Activated B cell treated with CpG ODN at 0.5 μM for 24 hours (primary cell): ENCODE results near the gene PFDN4. TPM values are rescaled to one million over a fixed set of nuclear protein-coding genes. Genes with fewer than 3 reads are reported as not detected.

Source experiments
- ATAC-seq: fragments of 200-7000 bp; cut with Tn5 transposase; one replicate; pipeline ENCODE4 v1.10.0; 2021; ENCODE audit warnings: low read depth, mild to moderate bottlenecking, moderate library complexity
- CTCF ChIA-PET: fragments of 350-600 bp; sonication (Branson Sonifier 250); formaldehyde crosslinking; loops from one replicate; lab custom pipeline; 2021; ENCODE audit warnings: antibody characterized with exemption; lab: Charles Lee
- POLR2A ChIA-PET: fragments of 350-600 bp; sonication (Branson Sonifier 250); formaldehyde crosslinking; loops from one replicate; lab custom pipeline; 2021; ENCODE audit warnings: antibody characterized with exemption; lab: Charles Lee
- DNase-seq: peaks from one replicate; pipeline ENCODE4 v3.0.0; 2022
- H3K27ac Mint-ChIP-seq: one replicate; pipeline ENCODE4 v1.8.0; 2020; ENCODE audit warnings: mixed read lengths
- H3K27me3 Mint-ChIP-seq: one replicate; pipeline ENCODE4 v1.8.0; 2021; ENCODE audit warnings: mixed read lengths
- H3K36me3 Mint-ChIP-seq: one replicate; pipeline ENCODE4 v1.8.0; 2021; ENCODE audit warnings: low read depth, mixed read lengths
- H3K4me1 Mint-ChIP-seq: one replicate; pipeline ENCODE4 v1.8.0; 2021; ENCODE audit warnings: mixed read lengths
- H3K4me3 Mint-ChIP-seq: one replicate; pipeline ENCODE4 v1.8.0; 2020; ENCODE audit warnings: mild to moderate bottlenecking, mixed read lengths
- H3K9me3 Mint-ChIP-seq: one replicate; pipeline ENCODE4 v1.8.0; 2020; ENCODE audit warnings: mixed read lengths
- intact Hi-C: fragments of 100-400 bp; cut with micrococcal nuclease; formaldehyde crosslinking; loops from one replicate; pipeline ENCODE4 v1.15.1; 2024
- total RNA-seq: library from RNA; stranded (reverse); gene quantifications from 2 replicates; pipeline ENCODE4 v1.2.3, GENCODE V29; 2022
- TF ChIP-seq, protein P1 (sequence below): fragments of 200-600 bp; IDR thresholded peaks from one replicate; pipeline ENCODE4 v1.8.0; 2022; ENCODE audit warnings: antibody characterized with exemption, mild to moderate bottlenecking

Gene PFDN4
- total RNA-seq, 1 donor from 2014 or later: 16.5 TPM

DNA sequence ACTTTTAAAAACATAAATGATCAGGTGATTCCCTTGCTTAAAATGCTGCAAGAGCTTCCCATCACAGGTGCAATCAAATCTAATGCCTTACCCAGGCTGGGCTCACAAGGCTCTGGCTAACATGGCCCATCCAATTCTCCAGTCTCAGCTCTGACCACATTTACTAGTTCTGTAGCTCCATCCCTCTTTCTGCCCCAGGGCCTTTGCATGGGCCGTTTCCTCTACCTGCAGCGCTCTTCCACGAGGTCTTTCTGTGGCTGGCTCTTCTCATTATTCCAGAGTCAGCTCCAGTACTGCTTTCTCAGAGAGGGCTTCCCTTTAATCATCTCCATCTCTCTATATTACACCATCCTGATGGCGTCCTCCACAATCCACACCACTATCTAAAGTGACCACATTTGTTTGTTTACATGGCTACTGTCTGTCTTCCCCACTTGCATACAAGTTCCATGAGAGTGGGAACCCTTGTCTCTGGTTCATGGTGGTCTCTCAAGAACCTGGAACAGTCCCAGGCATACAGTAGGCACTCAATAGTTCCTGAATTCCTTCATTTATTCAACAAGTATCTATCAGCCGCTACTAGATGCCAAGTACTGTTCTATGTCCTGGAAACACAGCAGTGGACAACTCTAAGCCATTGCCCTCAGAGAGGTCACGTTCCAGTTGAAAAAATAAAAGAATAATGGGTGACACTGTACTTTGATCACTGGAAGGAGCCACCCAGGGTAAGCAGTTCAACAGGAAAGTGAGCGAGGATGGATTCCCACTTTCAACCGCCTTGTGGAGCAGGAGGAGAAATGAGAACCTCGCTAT is 46.7 kb upstream of the PFDN4 start:
- TF ChIP-seq, protein P1, sequence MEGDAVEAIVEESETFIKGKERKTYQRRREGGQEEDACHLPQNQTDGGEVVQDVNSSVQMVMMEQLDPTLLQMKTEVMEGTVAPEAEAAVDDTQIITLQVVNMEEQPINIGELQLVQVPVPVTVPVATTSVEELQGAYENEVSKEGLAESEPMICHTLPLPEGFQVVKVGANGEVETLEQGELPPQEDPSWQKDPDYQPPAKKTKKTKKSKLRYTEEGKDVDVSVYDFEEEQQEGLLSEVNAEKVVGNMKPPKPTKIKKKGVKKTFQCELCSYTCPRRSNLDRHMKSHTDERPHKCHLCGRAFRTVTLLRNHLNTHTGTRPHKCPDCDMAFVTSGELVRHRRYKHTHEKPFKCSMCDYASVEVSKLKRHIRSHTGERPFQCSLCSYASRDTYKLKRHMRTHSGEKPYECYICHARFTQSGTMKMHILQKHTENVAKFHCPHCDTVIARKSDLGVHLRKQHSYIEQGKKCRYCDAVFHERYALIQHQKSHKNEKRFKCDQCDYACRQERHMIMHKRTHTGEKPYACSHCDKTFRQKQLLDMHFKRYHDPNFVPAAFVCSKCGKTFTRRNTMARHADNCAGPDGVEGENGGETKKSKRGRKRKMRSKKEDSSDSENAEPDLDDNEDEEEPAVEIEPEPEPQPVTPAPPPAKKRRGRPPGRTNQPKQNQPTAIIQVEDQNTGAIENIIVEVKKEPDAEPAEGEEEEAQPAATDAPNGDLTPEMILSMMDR: no peak
- DNase-seq: no peak
- Mint-ChIP-seq H3K27me3 (peaks cover 7% of the 10 kb centered on the region), H3K9me3 (no peaks in the 10 kb centered on the region), H3K27ac (no peak overlapping the region), H3K36me3 (no peaks in the 10 kb centered on the region), H3K4me1 (no peaks in the 10 kb centered on the region), H3K4me3 (no peak overlapping the region)
- ChIA-PET POLR2A (no interaction called here), CTCF (no interaction called here)
- intact Hi-C loops: no loop called here
- ATAC-seq: no peak

GRCh38 chr20:54161821-54162149 is 46.1 kb upstream of the PFDN4 start:
- ChIA-PET CTCF (no interaction called here), POLR2A (no interaction called here)
- Mint-ChIP-seq H3K36me3 (no peaks in the 10 kb centered on the region), H3K27ac (no peak overlapping the region), H3K9me3 (no peaks in the 10 kb centered on the region), H3K4me1 (no peaks in the 10 kb centered on the region), H3K4me3 (no peak overlapping the region), H3K27me3 (peaks cover 7% of the 10 kb centered on the region)
- no peak for ATAC-seq
- TF ChIP-seq, protein P1: no peak
- DNase-seq: no peak
- intact Hi-C loops: no loop called here

DNA sequence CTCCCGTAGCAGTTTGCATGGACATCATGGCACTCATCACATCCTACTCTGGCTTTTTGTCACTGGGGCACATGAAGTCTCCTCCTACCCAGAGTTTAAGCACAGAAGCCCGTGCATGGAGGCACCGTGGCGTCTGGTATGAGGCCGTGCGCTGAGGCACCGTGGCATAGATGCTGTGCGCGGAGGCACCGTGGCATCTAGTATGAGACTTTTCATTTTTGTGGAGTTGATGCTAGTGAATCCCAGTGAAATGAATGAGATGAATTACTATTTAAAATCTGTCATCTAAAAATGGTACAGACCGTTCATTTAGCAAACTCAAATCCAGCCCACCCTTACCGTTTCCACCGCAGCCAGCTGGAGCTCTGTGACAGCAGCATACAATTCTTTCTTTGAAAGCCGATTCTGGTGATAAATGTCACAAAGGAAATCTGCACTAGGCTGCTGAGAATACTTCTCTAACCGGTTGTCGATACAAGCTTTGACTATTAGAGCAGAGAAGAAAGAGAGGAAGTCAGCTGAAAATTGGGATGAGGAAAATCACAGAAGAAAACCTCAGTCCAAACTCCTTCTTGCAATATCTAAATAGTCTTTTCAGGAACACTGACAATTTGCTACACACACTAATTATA is 45.4 kb upstream of the PFDN4 start:
- no peak overlapping the region for H3K27ac Mint-ChIP-seq
- ChIA-PET POLR2A (no interaction called here), CTCF (no interaction called here)
- ATAC-seq (no peak), DNase-seq (no peak)
- H3K36me3 Mint-ChIP-seq: no peaks in the 10 kb centered on the region
- H3K9me3 Mint-ChIP-seq: no peaks in the 10 kb centered on the region
- intact Hi-C loops: no loop called here
- no peak overlapping the region for H3K4me3 Mint-ChIP-seq
- TF ChIP-seq, protein P1: no peak
- peaks cover 7% of the 10 kb centered on the region for H3K27me3 Mint-ChIP-seq
- no peaks in the 10 kb centered on the region for H3K4me1 Mint-ChIP-seq

GRCh38 chr20:54163402-54163801 is 44.5 kb upstream of the PFDN4 start:
- no peaks in the 10 kb centered on the region for H3K9me3 Mint-ChIP-seq
- ATAC-seq: no peak
- H3K4me1 Mint-ChIP-seq: no peaks in the 10 kb centered on the region
- peaks cover 15% of the 10 kb centered on the region for H3K27me3 Mint-ChIP-seq
- H3K27ac Mint-ChIP-seq: no peak overlapping the region
- no peak overlapping the region for H3K4me3 Mint-ChIP-seq
- ChIA-PET POLR2A (no interaction called here), CTCF (no interaction called here)
- H3K36me3 Mint-ChIP-seq: no peaks in the 10 kb centered on the region
- TF ChIP-seq, protein P1: no peak
- no peak for DNase-seq
- intact Hi-C loops: no loop called here

GRCh38 chr20:54165014-54165413 is 42.9 kb upstream of the PFDN4 start:
- Mint-ChIP-seq H3K27ac (no peak overlapping the region), H3K4me3 (no peak overlapping the region), H3K4me1 (no peaks in the 10 kb centered on the region), H3K9me3 (no peaks in the 10 kb centered on the region), H3K27me3 (peaks cover 25% of the 10 kb centered on the region), H3K36me3 (no peaks in the 10 kb centered on the region)
- DNase-seq: no peak
- POLR2A ChIA-PET: no interaction called here
- no peak for ATAC-seq
- CTCF ChIA-PET: no interaction called here
- TF ChIP-seq, protein P1: no peak
- intact Hi-C loops: no loop called here
